LNCaP clone FGC (cell line): Measurements from ENCODE around the gene NCMAP.

ENCODE experiments used
- DNase-seq: peaks from one replicate; pipeline ENCODE4 v3.0.0-alpha.2; 2011; ENCODE audit warnings: low read depth
- H3K4me3 ChIP-seq: 2 replicates; pipeline ENCODE4 v1.5.1; 2011; ENCODE audit warnings: mild to moderate bottlenecking, low read depth, low read length, control low read depth
- TF ChIP-seq, protein P1 (sequence below): IDR thresholded peaks from 2 replicates; pipeline ENCODE4 v1.5.1; 2012; ENCODE audit warnings: mild to moderate bottlenecking; ENCODE audit not compliant: control insufficient read depth, insufficient read depth; ENCODE audit errors: extremely low read depth

NCMAP gene

DNA sequence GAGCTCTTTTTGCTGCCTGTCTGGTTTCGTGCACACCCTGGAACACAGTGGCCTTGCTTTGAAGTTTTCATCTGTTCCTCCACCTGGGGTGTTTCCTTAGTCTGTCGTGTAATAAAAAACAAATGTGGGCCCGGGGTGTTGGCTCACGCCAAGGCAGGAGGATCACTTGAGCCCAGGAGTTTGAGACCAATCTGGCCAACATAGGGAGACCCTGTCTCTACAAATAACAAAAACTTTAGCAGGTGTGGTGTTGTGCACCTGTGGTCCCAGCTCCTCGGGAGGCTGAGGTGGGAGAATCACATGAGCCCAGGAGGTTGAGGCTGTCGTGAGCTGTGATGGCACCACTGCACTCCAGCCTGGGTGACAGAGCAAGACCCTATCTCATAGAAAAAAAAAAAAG, 4.5 kb downstream of the NCMAP start:
- DNase-seq, result no peak
- TF ChIP-seq, protein P1, sequence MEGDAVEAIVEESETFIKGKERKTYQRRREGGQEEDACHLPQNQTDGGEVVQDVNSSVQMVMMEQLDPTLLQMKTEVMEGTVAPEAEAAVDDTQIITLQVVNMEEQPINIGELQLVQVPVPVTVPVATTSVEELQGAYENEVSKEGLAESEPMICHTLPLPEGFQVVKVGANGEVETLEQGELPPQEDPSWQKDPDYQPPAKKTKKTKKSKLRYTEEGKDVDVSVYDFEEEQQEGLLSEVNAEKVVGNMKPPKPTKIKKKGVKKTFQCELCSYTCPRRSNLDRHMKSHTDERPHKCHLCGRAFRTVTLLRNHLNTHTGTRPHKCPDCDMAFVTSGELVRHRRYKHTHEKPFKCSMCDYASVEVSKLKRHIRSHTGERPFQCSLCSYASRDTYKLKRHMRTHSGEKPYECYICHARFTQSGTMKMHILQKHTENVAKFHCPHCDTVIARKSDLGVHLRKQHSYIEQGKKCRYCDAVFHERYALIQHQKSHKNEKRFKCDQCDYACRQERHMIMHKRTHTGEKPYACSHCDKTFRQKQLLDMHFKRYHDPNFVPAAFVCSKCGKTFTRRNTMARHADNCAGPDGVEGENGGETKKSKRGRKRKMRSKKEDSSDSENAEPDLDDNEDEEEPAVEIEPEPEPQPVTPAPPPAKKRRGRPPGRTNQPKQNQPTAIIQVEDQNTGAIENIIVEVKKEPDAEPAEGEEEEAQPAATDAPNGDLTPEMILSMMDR, result no peak
- no peak overlapping the region for H3K4me3 ChIP-seq

DNA sequence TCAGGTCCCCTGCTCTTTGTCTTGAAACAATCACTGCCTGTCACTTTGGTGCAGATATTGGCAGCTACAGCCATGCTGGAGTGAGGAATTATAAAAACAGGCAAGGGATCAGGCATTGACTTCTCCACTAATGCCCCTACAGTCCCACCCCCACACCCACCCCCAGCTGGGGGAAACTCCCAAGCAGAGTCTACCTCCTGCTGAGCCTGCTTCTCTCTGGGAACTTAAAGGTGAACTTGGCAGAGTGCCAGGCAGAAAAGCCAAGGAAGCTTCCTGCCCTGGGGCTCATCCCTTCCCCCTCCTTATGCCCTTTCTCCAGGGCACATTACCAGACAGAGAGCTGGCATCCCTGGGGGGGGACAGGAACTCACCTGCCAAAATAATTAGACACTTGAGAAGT, 6.7 kb downstream of the NCMAP start:
- TF ChIP-seq, protein P1, result no peak
- no peak overlapping the region for H3K4me3 ChIP-seq
- DNase-seq, result peak; percentile 11

DNA sequence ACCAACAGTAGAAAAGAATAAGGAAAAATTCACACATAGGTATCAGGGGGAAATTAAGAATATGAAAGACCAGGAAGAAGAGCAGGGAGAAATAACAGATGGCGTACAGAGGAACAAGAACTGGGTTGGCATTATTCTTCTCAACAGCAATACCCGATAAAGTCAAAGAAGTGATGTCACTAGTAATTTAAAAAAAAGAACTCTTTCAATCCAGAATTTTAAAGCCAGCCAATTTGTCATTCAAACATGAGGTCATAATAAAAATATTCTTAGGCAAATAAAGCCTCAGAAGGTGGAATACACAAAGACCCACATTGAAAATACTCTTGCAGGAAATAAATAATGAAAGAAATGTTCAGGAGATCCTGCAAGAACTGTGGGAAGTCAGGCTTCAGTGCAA, 8.8 kb downstream of the NCMAP start:
- DNase-seq, result no peak
- H3K4me3 ChIP-seq, result no peak overlapping the region
- TF ChIP-seq, protein P1, result no peak

GRCh38 chr1:24566236-24566867, 10.5 kb downstream of the NCMAP start:
- no peak for DNase-seq
- TF ChIP-seq, protein P1, result no peak
- no peak overlapping the region for H3K4me3 ChIP-seq

DNA sequence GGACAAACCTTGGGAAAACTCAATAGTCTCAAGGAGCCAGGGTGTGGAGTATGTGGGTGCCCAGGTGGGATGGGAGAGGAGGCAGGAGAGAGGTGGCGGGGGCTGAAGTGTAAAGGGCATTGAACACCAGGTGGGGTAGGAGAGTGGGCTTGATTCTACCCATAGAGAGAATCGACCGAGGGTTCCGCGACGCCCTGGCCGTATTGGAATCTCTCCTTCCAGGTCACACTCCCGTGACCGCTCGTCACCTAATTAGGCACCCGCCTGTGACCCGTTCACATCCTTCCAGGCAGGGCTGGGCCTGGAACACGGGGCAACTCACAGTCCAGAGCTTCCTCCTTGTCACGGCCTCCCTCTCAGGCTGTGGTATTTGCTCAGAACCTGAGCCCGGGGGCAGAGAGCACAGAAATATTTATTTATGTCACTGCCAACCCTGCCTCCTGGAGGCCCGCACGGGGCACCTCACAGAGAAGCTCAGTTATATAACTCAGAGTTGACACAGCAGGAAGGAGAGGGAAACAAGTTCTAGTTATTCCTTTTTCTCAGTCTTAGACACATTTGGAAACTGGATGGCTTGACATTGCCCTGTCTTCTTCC, 12.0 kb downstream of the NCMAP start:
- DNase-seq, result peak; percentile 10
- H3K4me3 ChIP-seq, result no peak overlapping the region
- TF ChIP-seq, protein P1, result 0 out of 2 replicates have a peak, but pooled peaks have one; percentile 11

DNA sequence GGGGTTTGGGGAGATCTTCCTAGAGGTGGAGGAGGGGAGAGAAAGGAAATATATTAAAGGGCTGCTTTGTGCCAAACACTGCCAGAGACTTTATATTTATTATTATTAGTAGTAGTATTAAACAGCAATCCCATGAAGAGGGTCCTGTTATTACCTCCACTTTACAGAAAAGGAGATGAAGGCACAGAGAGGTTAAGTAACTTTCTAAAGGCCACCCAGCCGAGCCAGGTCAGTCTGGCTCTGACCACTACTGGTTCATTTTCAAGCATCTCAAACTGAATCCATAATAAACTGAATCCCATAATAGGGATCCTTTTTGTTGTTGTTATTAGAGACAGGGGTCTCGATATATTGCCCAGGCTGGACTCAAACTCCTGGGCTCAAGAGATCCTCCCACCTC, 12.6 kb downstream of the NCMAP start:
- no peak overlapping the region for H3K4me3 ChIP-seq
- TF ChIP-seq, protein P1, result no peak
- DNase-seq, result no peak
